GM13976 (cell line): ENCODE data around the gene MMP25.
A peak's percentile ranks its signal among the peaks of the same experiment; 100 is the strongest.

ENCODE experiments used
- DNase-seq: peaks from one replicate; pipeline ENCODE4 v3.0.0; 2012; ENCODE audit warnings: low spot score
- CTCF ChIP-seq: IDR thresholded peaks from 2 replicates; pipeline ENCODE4 v1.5.1; 2012; ENCODE audit warnings: borderline replicate concordance, mild to moderate bottlenecking; ENCODE audit not compliant: insufficient read depth; ENCODE audit errors: extremely low read depth, missing control alignments, control extremely low read depth
- in situ Hi-C: fragments of 300-500 bp; cut with MboI; formaldehyde crosslinking; loops from one replicate; pipeline ENCODE4 v1.12.0; 2022; ENCODE audit warnings: low sequenced_read_pairs, mixed read lengths, inconsistent platforms; ENCODE audit not compliant: unreplicated experiment

The MMP25 gene

GRCh38 chr16:3029491-3030221 is 16.7 kb upstream of the MMP25 start:
- DNase-seq, result peak; percentile 71
- in situ Hi-C loops, result no loop called here
- TF ChIP-seq CTCF, result no peak

- DNase-seq, result no peak
- in situ Hi-C loops, result no loop called here
- no peak for TF ChIP-seq CTCF
These were observed 15.8 kb upstream of the MMP25 start for GRCh38 chr16:3030222-3031212.

GRCh38 chr16:3032624-3033023 is 13.7 kb upstream of the MMP25 start:
- no peak for TF ChIP-seq CTCF
- peak; percentile 69 for DNase-seq
- in situ Hi-C loops, result no loop called here

GRCh38 chr16:3035289-3035971 is 10.9 kb upstream of the MMP25 start:
- DNase-seq, result no peak
- TF ChIP-seq CTCF, result no peak
- in situ Hi-C loops, result no loop called here

- in situ Hi-C loops, result no loop called here
- TF ChIP-seq CTCF, result no peak
These were observed 10.2 kb upstream of the MMP25 start for GRCh38 chr16:3035972-3036725.

GRCh38 chr16:3036726-3037315 is 9.5 kb upstream of the MMP25 start, which contains the start of gene BICDL2:
Gene BICDL2 (minus strand): TSS chr16:3036944. CDS start chr16:3035496, 1,448 bp downstream.
- in situ Hi-C loops, result no loop called here
- TF ChIP-seq CTCF, result no peak
- DNase-seq, result no peak

More at GRCh38 chr16:3035972-3036725, 10.2 kb upstream of the MMP25 start:
- DNase-seq, result no peak
